Right hindlimb (tissue), 1 donor: ENCODE data around the gene EEF1E1.
"Not testable (repeated sequence)": the region's sequence is repeated elsewhere in the genome, so short reads cannot be mapped to it uniquely, and the experiment has no call there.

Source experiments
- DNase-seq: peaks from one replicate; pipeline ENCODE4 v3.0.0-alpha.2; 2018

The EEF1E1 gene

GRCh38 chr6:8061736-8062135 is 40.6 kb downstream of the EEF1E1 start:
- DNase-seq: no peak

- no peak for DNase-seq
Measured at GRCh38 chr6:8060346-8060745, 42.0 kb downstream of the EEF1E1 start.

- DNase-seq: no peak
Measured at GRCh38 chr6:8059129-8059528, 43.2 kb downstream of the EEF1E1 start.

GRCh38 chr6:8057793-8058192 is 44.6 kb downstream of the EEF1E1 start:
- DNase-seq: no peak

- no peak for DNase-seq
Measured at GRCh38 chr6:8057263-8057662, 45.1 kb downstream of the EEF1E1 start.

GRCh38 chr6:8054276-8054675 is 48.1 kb downstream of the EEF1E1 start:
- no peak for DNase-seq

GRCh38 chr6:8047541-8048292 is 54.6 kb downstream of the EEF1E1 start:
- DNase-seq: no peak

- DNase-seq: not testable (repeated sequence)
Measured at GRCh38 chr6:8045769-8046168, 56.6 kb downstream of the EEF1E1 start.

GRCh38 chr6:8043221-8043620 is 59.1 kb downstream of the EEF1E1 start:
- DNase-seq: no peak

- no peak for DNase-seq
Measured at GRCh38 chr6:8041913-8042583, 60.3 kb downstream of the EEF1E1 start.

- DNase-seq: not testable (repeated sequence)
Measured at GRCh38 chr6:8034107-8034506, 68.2 kb downstream of the EEF1E1 start.

- DNase-seq: no peak
Measured at GRCh38 chr6:8030920-8031319, 71.4 kb downstream of the EEF1E1 start.
